Suprapubic skin (tissue), 3 donors: ENCODE measurements around the gene GPR146.

Source experiments
- CTCF ChIP-seq, 2 donors: fragments of 200-600 bp in 1 of 2; fragments of 450-650 bp in 1 of 2; sonication (generic) in 1 of 2; IDR thresholded peaks; one replicate each; pipeline ENCODE4 v1.5.1; 2016 to 2019; ENCODE audit warnings: antibody characterized with exemption in 2 of 2, mild to moderate bottlenecking in 1 of 2, moderate library complexity in 1 of 2
- POLR2A ChIP-seq, 2 donors: fragments of 450-650 bp; IDR thresholded peaks; one replicate each; pipeline ENCODE4 v1.6.1; 2017; ENCODE audit warnings: antibody characterized with exemption in 2 of 2, mild to moderate bottlenecking in 2 of 2, moderate library complexity in 2 of 2

- TF ChIP-seq CTCF (IDR thresholded peaks at IDR 0.05) (no peak), POLR2A (IDR thresholded peaks at IDR 0.05) (no peak)
These were observed 27.4 kb downstream of the GPR146 start for GRCh38 chr7:1071731-1072254.
